Fibroblast of pulmonary artery (primary cell): ENCODE measurements around the gene CTNNA2.

Experiments
- DNase-seq: peaks from one replicate; pipeline ENCODE4 v3.0.0-alpha.2; 2010; ENCODE audit warnings: low read depth
- H3K4me3 ChIP-seq: replicated peaks from 2 replicates; pipeline ENCODE4 v1.5.1; 2011; ENCODE audit warnings: low read depth, mild to moderate bottlenecking, control low read depth, low read length, moderate library complexity
- CTCF ChIP-seq: IDR thresholded peaks from 2 replicates; pipeline ENCODE4 v1.5.1; 2011; ENCODE audit warnings: mild to moderate bottlenecking, control low read depth, low read length, inconsistent platforms; ENCODE audit errors: missing control alignments

Gene CTNNA2

DNA sequence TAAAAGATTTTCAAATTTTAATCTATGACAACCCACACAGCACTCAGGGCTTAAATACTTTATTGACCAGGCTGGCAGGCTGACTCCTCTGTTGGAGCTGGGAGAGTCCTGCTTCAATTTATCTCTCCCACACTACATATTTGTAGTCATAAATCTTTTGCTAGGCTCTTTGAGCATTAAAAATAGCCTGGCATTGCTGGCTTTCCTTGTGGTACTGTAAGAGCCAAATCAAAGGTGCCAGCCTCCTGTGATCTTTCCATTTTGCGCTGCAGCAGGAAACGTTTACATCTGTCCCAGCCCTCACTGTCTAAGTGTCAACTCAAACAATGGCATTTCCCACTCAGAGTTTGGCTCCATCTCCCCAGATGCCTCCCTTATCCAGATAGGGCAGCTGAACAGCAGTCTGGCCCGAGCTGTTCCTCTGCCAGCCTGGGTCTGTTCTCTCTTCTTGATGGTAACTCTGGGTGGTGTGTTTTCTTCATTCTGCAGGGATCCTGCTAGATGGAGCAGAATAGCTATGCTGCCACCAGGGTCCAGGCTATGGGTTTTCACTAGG is 729.6 kb downstream of the CTNNA2 start:
- DNase-seq = no peak
- no peak for TF ChIP-seq CTCF
- no peak overlapping the region for H3K4me3 ChIP-seq

DNA sequence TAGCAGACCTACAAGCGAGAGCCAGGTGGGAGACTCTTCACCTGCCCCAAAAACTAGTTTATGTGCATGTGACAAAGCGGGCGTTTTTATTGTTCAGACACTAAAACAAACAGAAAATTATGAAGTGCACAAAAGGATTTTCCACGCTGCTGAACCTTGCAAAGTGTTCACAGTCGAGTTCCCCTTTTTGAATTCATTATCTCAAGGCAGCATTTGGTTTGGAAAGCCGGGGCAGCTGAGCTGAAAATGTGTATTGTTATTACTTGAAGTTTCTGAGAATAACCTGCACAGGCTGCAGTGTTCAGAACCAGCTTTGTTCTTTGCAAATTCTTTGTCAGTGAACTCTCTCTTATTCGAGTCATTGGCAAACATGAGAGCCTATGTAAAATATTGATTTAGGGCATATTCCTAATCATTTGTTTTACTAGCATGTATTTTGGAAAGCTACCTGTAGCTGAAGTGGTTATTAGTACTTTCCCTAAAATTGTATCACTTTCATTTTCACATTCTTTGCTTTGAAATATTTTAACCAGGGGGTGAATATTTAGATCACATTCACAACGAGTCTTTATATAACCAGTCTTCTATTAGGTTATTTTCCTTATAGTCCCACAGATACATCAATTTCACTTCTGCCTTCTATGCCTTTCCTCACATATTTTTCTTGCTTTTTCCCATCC is 732.2 kb downstream of the CTNNA2 start:
- H3K4me3 ChIP-seq = no peak overlapping the region
- TF ChIP-seq CTCF = no peak
- no peak for DNase-seq

DNA sequence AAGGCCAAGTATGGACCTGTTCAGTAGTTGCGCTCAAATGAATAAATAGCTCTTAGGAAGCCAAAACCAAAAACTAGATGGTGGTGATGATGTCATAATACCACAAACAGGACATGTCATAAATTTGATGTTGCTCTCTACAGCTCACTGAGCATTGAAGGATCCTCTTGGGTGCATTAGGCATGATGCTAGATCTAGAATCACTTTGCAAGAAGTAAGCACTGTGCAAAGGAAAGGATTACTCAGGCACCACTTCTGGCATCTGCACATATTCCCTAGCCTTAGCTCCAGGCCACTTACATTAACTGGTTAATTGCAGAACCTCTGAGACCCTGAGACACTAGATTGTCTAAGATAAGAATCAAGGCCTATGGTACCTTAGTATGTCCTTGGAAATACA is 733.7 kb downstream of the CTNNA2 start:
- no peak for DNase-seq
- no peak for TF ChIP-seq CTCF
- H3K4me3 ChIP-seq = no peak overlapping the region

GRCh38 chr2:80247339-80247738 is 734.5 kb downstream of the CTNNA2 start:
- H3K4me3 ChIP-seq = no peak overlapping the region
- no peak for TF ChIP-seq CTCF
- DNase-seq = no peak

GRCh38 chr2:80248146-80248545 is 735.3 kb downstream of the CTNNA2 start:
- no peak for DNase-seq
- no peak for TF ChIP-seq CTCF
- H3K4me3 ChIP-seq = no peak overlapping the region

GRCh38 chr2:80252294-80252986 is 739.6 kb downstream of the CTNNA2 start:
- H3K4me3 ChIP-seq = no peak overlapping the region
- no peak for TF ChIP-seq CTCF
- DNase-seq = no peak
